Fibroblast of lung (primary cell): Measurements from ENCODE around the gene AMIGO3. TPM values are rescaled to one million over a fixed set of nuclear protein-coding genes. Genes with fewer than 3 reads are reported as not detected.
"Not testable (repeated sequence)": the region's sequence is repeated elsewhere in the genome, so short reads cannot be mapped to it uniquely, and the experiment has no call there.

ENCODE experiments used
- DNase-seq, 2 donors: peaks; one replicate each; pipeline versions ENCODE4 v3.0.0 to v3.0.0-alpha.2; 2010; ENCODE audit warnings: low read depth in 2 of 2
- H2AFZ ChIP-seq: 2 replicates; pipeline ENCODE4 v1.5.1; 2012; ENCODE audit warnings: low read length, control low read depth, inconsistent platforms
- H3K27ac ChIP-seq: 2 replicates; pipeline ENCODE4 v1.5.1; 2011; ENCODE audit warnings: low read length, control low read depth; ENCODE audit not compliant: insufficient read depth
- H3K27me3 ChIP-seq: 2 replicates; pipeline ENCODE4 v1.5.1; 2011; ENCODE audit warnings: mild to moderate bottlenecking, low read length; ENCODE audit not compliant: control insufficient read depth, insufficient read depth
- H3K36me3 ChIP-seq: 2 replicates; pipeline ENCODE4 v1.5.1; 2011; ENCODE audit warnings: low read length; ENCODE audit not compliant: control insufficient read depth, insufficient read depth
- H3K4me1 ChIP-seq: 2 replicates; pipeline ENCODE4 v1.5.1; 2011; ENCODE audit warnings: low read length; ENCODE audit not compliant: control insufficient read depth, insufficient read depth; ENCODE audit errors: extremely low read depth
- H3K4me2 ChIP-seq: 2 replicates; pipeline ENCODE4 v1.5.1; 2011; ENCODE audit warnings: low read length, control low read depth; ENCODE audit not compliant: insufficient read depth; ENCODE audit errors: extremely low read depth
- H3K4me3 ChIP-seq, 4 experiments: fragments of 200-600 bp in 1 of 4; sonication (generic) in 1 of 4; replicated peaks in 1 of 4; 2 replicates each; pipeline ENCODE4 v1.5.1; 2011 to 2016; ENCODE audit warnings: low read length in 4 of 4, low read depth in 3 of 4, mild to moderate bottlenecking in 3 of 4, control low read depth in 2 of 4, inconsistent platforms in 1 of 4, mixed read lengths in 1 of 4; ENCODE audit not compliant: insufficient read depth in 1 of 4; ENCODE audit errors: control extremely low read depth in 1 of 4
- H3K79me2 ChIP-seq: 2 replicates; pipeline ENCODE4 v1.5.1; 2012; ENCODE audit warnings: mild to moderate bottlenecking, low read length, inconsistent platforms; ENCODE audit not compliant: control insufficient read depth, insufficient read depth
- H3K9ac ChIP-seq: 2 replicates; pipeline ENCODE4 v1.5.1; 2011; ENCODE audit warnings: mild to moderate bottlenecking, low read length, control low read depth; ENCODE audit not compliant: insufficient read depth
- H3K9me3 ChIP-seq: 2 replicates; pipeline ENCODE4 v1.5.1; 2012; ENCODE audit warnings: low read depth, low read length; ENCODE audit not compliant: control insufficient read depth, insufficient read depth
- H4K20me1 ChIP-seq: 2 replicates; pipeline ENCODE4 v1.5.1; 2011; ENCODE audit warnings: low read length; ENCODE audit not compliant: control insufficient read depth, insufficient read depth; ENCODE audit errors: extremely low read depth
- polyA plus RNA-seq, 2 donors: library from polyadenylated mRNA; depleted of rRNA in 1 of 2; stranded (reverse) in 1 of 2; unstranded in 1 of 2; fragments of >200 nt; gene quantifications; 2 replicates each; pipeline ENCODE4 v1.2.1, GENCODE V29; 2011 to 2012; ENCODE audit warnings: missing spikeins in 1 of 2
- total RNA-seq: library from RNA; depleted of rRNA; stranded (reverse); fragments of >200 nt; gene quantifications from 2 replicates; pipeline ENCODE4 v1.2.1, GENCODE V29; 2014

Gene AMIGO3
- total and polyA plus RNA-seq, 2 donors (not counting 1 experiment from before 2014, with no cell fraction given): 0.33 TPM; not detected in 1

GRCh38 chr3:49686769-49687423 is 32.6 kb downstream of the AMIGO3 start:
- Histone ChIP-seq H3K4me3 (peak overlapping the region in 1 of 4 experiments; percentile 28), H3K79me2 (peaks cover 13% of the 10 kb centered on the region)
- peak; percentile 28 to 56 for DNase-seq
- not testable (repeated sequence) for H3K27ac ChIP-seq, H3K4me2 ChIP-seq, H4K20me1 ChIP-seq, H3K27me3 ChIP-seq, H3K9ac ChIP-seq, H3K9me3 ChIP-seq, H2AFZ ChIP-seq, H3K4me1 ChIP-seq, H3K36me3 ChIP-seq

GRCh38 chr3:49686346-49686745 is 33.1 kb downstream of the AMIGO3 start:
- not testable (repeated sequence) for H3K27me3 ChIP-seq, H4K20me1 ChIP-seq, H3K4me2 ChIP-seq, H3K27ac ChIP-seq, H3K9ac ChIP-seq, H3K36me3 ChIP-seq, DNase-seq, H2AFZ ChIP-seq, H3K4me1 ChIP-seq, H3K9me3 ChIP-seq
- peak overlapping the region in 2 of 4 experiments; percentile 26 to 28 for H3K4me3 ChIP-seq
- H3K79me2 ChIP-seq: peaks cover 10% of the 10 kb centered on the region

DNA sequence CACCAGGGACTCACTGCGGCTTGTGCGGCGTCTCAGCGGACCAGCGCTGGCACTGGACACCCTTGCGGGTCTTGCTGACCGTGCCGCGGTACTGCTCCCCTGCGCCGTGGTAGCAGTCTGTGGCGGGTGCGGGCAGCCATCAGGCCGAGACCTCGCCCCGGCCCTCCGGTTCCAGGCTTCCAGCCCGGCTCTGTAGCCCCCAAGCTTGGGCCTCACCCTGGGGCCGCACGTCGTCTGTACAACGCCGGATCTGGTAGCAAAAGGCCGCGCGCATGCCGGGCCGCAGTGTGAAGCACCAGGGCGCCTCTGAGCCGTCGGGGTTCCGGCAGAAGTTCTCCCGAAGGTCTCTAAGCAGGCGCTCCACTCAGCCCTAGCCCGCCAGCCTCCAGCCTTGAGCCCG is 33.6 kb downstream of the AMIGO3 start:
- H3K79me2 ChIP-seq, DNase-seq, H3K27me3 ChIP-seq, H3K9me3 ChIP-seq, H3K9ac ChIP-seq, H3K27ac ChIP-seq, H4K20me1 ChIP-seq, H3K4me2 ChIP-seq, H3K4me3 ChIP-seq, H2AFZ ChIP-seq, H3K4me1 ChIP-seq: not testable (repeated sequence)
- H3K36me3 ChIP-seq: peaks cover 11% of the 10 kb centered on the region

- H3K79me2 ChIP-seq, H3K4me3 ChIP-seq, H3K9ac ChIP-seq, H4K20me1 ChIP-seq, H2AFZ ChIP-seq, H3K4me1 ChIP-seq, DNase-seq, H3K27ac ChIP-seq, H3K27me3 ChIP-seq, H3K4me2 ChIP-seq, H3K9me3 ChIP-seq: not testable (repeated sequence)
- H3K36me3 ChIP-seq: peaks cover 17% of the 10 kb centered on the region
These were observed 34.4 kb downstream of the AMIGO3 start for GRCh38 chr3:49685103-49685502.

DNA sequence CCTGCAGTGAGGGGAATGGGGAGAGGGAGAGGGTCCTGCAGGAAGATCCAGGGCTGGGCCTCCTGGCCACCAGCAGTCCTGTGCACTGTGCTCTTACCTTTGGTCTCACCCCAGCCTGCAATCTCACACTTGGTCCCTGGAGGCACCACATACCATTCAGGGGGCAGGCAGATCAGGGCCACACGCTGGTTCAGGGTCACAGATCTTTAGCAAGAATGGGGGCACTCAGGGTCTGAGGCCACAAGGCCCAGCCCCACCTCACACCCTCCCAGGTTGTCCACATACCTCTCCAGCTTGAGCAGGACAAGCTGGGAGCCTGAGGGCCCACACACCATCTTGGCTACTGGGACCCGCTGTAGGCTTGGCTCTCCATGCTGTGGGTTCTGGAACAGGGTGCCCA is 35.0 kb downstream of the AMIGO3 start:
- not testable (repeated sequence) for H4K20me1 ChIP-seq, H3K27ac ChIP-seq, H3K4me3 ChIP-seq, H3K9me3 ChIP-seq, H3K27me3 ChIP-seq, DNase-seq, H2AFZ ChIP-seq, H3K9ac ChIP-seq, H3K4me1 ChIP-seq, H3K79me2 ChIP-seq, H3K4me2 ChIP-seq
- peaks cover 19% of the 10 kb centered on the region for H3K36me3 ChIP-seq
